ENCODE results near the gene OXSR1. TPM values are rescaled to one million over a fixed set of nuclear protein-coding genes. Genes with fewer than 3 reads are reported as not detected.

OXSR1 gene
- total and polyA plus RNA-seq, 2 experiments from 2014 or later = 16.0 to 41.1 TPM

- TF ChIP-seq REST (IDR thresholded peaks at IDR 0.05; ENCODE audit: unreplicated experiment) = no peak
Measured at GRCh38 chr3:38251197-38251596, 85.9 kb downstream of the OXSR1 start (continued).

GRCh38 chr3:38253704-38254103, 88.4 kb downstream of the OXSR1 start:
- Mint-ChIP-seq H3K27ac (no peak overlapping the region), H3K9me3 (no peaks in the 10 kb centered on the region), H3K4me3 (no peak overlapping the region), H3K4me1 (peaks cover 4% of the 10 kb centered on the region; the same call in 2 of the 3 replicates), H3K27me3 (ENCODE audit: insufficient read depth, low read depth, poor library complexity) (no peaks in the 10 kb centered on the region), H3K36me3 (ENCODE audit: low read depth) (peaks cover 34% of the 10 kb centered on the region)
- no peaks in the 10 kb centered on the region for H3K9me2 ChIP-seq (ENCODE audit: insufficient read depth)
- H2AFZ ChIP-seq = no peak overlapping the region
- H3K4me1 ChIP-seq (ENCODE audit: insufficient read depth) = no peaks in the 10 kb centered on the region
- H3K27ac ChIP-seq (ENCODE audit: low read depth) = no peak overlapping the region
- no peak overlapping the region for H3K4me2 ChIP-seq
- H3K36me3 ChIP-seq (ENCODE audit: insufficient read depth) = peaks cover 22% of the 10 kb centered on the region
- H3F3A ChIP-seq (replicated peaks; ENCODE audit: low read depth) = no peaks in the 10 kb centered on the region
- no peaks in the 10 kb centered on the region for H3K27me3 ChIP-seq (ENCODE audit: insufficient read depth)
- TF ChIP-seq ZNF114 (CRISPR knock-in tag; IDR thresholded peaks at IDR 0.05) (no peak), CREB1 (CRISPR knock-in tag; IDR thresholded peaks at IDR 0.05; ENCODE audit: low read depth) (no peak), ZNF462 (CRISPR knock-in tag; IDR thresholded peaks at IDR 0.05) (no peak), ZNF331 (CRISPR knock-in tag; IDR thresholded peaks at IDR 0.05; ENCODE audit: low read depth) (no peak), EZH2 (IDR thresholded peaks at IDR 0.05; ENCODE audit: low read depth, unreplicated experiment) (no peak)
- no peak overlapping the region for H3K4me3 ChIP-seq
- peaks cover 7% of the 10 kb centered on the region; the same call in 1 of the 2 replicates for H4K20me1 ChIP-seq (replicated peaks; ENCODE audit: insufficient read depth)
- DNase-seq (ENCODE audit: low spot score) = no peak
- no peak for ATAC-seq
- H3K79me2 ChIP-seq (replicated peaks; ENCODE audit: insufficient read depth) = no peaks in the 10 kb centered on the region
